HG02885 (cell line): ENCODE data around the gene GUK1.
"Not testable (repeated sequence)": the region's sequence is repeated elsewhere in the genome, so short reads cannot be mapped to it uniquely, and the experiment has no call there.

Experiments used
- ATAC-seq: cut with Tn5 transposase; IDR thresholded peaks from one replicate; pipeline ENCODE4 v1.9.1; 2021; ENCODE audit warnings: mild to moderate bottlenecking; ENCODE audit not compliant: unreplicated experiment, poor library complexity

The GUK1 gene

DNA sequence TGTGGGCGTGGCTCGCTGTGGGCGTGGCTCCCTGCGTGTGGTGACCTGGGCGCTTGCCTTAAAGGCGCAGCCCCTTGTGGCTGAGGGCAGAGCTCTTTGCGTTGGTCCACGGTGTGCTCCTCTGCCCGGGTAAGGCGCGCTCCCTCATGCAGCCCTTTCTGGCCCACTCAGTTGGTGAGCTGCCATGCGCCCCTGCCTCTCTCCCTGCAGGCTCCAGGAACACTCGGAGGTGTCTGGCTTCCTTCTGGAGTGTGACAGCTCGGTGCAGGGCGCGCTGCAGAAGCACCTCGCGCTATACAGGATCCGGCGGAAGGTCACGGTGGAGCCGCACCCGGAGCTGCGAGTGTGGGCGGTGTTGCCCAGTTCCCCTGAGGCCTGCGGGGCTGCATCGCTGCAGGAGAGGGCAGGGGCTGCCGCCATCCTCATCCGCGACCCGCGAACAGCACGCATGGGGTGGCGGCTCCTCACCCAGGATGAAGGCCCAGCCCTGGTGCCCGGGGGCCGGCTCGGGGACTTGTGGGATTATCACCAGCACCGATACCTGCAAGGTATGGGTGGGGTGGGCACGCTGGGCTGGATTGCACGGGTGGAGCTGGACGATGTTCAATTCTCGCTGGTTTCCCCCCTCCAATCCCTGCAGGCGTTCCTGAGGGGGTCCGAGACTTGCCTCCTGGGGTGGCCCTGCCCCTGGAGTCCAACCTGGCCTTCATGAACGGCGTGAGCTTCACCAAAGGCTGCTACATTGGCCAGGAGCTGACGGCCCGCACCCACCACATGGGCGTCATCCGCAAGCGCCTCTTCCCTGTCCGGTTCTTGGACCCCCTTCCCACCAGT, 34.6 kb downstream of the GUK1 start:
- ATAC-seq: peak; percentile 51

DNA sequence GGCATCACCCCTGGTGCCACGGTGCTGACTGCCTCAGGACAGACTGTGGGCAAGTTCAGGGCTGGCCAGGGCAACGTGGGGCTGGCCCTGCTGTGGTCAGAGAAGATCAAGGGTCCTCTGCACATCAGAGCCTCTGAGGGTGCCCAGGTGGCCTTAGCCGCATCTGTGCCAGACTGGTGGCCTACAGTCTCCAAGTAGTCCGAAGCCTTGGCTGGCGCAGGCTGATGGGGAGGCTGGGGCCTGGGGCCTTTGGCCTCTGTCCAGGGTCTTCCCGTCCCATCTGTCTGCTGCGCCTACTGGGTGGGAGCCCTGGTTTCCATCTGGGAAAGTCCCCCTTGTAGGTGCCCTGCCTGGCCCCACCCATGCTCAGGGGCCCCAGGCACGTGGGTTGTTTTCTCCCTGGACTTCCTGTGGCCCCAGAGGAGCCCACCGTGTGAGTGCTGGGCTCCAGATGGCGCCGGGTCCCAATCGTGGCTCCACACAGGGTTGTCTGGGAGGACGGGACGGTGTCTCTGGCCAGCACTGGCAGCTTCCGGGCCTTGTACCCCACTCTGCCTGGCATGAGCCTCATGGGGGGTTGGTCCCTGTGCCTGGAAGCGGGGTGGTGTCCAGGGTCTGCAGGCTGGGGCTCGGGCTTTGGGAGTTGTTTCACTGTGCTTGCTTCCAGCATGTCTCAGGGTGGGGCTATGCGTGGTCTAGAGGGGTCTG, 35.4 kb downstream of the GUK1 start:
- no peak for ATAC-seq

DNA sequence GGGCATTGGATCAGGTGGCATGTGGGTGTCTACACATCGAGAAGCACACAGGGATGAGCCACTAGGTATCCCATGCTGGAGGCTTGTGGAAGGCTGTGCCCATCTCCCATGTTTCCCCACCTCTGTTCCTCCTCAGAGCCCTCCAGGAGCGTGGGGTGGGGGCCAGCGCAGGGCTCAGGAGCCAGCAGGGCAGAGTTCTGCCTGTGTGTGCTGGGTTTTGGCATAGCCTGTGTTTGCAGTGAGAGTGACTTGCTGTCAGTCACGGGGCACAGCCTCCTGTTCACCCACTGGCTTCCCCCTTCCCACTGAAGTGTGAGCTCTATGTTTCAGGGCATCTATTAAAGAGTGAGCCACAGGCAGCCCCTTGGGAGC, 35.9 kb downstream of the GUK1 start:
- ATAC-seq: no peak

DNA sequence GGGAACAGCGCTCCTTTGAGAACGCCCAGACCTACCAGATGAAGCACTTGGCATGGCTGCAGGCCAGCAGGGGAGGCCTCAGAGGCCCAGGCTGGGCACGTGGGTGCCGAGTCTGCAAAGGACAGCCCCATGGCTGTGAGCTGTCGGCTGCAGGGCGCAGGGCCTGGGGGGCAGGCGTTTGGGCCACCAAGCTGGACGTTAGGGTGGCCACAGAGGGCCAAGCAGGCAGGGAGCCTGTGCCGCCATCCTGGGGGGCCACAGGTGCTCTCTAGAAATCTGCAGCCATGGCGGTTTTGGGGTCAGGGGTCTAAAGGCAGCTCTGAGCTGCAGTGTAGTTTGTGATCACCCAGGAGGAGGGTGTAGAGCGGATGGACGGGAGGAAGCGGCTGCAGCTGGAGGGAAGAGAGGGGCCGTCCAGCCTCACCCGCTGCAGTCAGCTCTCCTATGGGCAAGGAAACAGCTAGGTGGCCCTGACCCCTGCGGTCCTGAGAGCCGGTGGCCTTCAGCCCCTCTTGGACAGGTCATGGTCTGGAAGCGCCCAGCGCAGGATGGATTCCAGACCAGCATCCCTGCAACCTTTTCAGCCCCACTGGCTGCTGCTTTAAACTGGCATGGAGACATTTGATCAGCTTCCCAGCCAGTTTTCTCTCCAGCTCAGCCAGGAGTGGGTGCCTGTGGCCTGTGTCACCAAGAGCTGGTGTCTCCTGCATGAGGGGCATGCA, 36.5 kb downstream of the GUK1 start:
- no peak for ATAC-seq

DNA sequence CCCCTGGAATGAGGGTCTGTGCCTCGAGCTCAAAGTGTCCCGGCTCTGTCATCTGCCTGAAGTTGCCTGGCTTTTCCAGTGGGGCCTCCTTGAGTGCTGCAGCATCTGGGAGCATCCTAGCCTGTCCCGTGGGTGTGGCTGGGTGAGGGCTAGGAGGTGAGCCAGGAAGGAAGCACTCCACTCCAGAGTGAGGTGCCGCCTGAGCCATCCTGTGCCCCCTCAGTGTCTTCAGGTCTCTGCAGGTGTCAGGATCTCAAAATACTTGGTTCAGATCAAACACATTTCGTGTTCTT, 37.0 kb downstream of the GUK1 start:
- no peak for ATAC-seq

DNA sequence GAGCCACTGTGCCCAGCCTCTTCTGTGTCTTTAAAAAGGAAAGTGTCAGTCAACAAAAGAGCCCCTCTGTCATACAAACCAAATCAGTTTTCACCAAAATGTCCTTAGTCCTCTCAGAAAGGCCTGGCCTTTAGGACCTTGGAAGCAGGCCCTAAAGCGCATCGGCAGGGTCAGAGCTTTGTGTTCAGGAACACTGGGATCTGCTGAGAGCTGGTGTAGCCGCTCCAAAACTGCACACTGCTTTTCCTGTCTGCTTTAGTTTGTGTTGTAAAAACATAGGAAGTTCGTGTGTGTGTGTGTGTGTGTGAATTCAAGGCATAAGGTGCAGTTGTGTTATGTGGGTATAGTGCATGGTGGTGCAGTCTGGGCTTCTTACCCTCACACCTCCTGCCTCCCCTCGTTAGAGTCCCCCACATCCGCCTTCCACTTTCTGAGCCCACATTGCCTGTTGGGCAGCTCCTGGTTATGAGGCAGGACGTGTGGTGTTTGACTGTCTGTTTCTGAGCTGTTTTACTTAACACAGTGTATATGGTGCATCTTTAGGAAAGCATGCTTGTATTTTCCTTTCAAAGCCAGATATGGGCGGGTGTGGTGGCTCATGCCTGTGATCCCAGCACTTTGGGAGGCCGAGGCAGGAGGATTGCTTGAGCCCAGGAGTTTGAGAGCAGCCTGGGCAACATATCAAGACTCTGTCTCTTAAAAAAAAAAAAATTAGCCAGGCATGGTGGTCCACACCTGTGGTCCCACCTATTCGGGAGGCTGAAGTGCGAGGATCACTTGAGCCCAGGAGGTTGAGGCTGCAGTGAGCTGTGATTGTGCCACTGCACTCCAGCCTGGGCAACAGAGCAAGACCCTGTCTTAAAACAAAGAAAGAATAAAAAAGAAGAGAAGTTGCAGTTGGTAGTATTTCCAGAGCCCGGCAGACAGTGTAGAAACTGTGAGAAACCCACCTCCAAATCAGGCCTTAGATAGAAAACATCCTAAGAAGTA, 37.9 kb downstream of the GUK1 start:
- no peak for ATAC-seq

DNA sequence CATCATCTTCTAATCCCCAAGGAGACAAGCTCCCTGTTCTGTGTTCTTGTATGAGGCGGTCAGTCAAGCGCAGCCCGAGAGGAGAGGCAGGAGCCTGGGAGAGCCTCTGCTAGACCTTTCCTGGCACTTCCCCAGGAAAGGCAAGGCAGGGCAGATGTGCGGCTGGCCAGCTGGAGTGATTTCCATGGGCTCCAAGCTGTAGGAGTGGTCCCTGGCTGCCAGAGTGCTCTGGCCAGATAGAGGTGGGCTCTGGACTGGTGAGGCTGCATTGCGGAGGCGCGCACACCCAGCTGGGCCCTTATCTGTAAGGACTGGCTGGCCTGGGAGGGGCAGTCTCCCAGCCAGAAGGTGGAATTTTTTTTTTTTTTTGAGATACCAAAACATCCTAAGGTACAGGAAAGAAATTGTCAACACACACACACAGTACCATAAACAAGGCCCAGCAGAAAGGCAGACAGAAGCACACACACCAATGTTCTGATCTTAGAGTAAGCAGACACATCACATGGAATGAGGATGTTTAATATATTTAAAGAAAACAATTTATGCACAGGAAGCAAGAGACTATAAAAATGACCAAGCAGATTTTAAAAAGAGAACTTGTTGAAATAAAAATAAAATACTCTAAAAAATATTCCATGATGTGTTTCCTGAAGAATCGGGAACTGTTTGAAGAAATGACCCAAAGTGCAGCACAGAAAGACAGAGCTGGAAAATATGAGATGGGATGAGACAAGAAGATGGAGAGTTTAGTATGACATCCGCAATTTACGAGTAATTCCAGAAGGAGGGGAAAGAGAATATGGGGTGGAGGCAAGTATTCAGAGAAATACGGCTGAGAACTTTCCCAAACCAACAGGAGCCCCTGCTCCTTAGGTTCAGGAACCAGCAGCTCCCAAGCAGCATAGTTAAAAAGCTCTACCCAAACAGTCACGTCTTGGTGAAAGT, 38.9 kb downstream of the GUK1 start:
- ATAC-seq: no peak

DNA sequence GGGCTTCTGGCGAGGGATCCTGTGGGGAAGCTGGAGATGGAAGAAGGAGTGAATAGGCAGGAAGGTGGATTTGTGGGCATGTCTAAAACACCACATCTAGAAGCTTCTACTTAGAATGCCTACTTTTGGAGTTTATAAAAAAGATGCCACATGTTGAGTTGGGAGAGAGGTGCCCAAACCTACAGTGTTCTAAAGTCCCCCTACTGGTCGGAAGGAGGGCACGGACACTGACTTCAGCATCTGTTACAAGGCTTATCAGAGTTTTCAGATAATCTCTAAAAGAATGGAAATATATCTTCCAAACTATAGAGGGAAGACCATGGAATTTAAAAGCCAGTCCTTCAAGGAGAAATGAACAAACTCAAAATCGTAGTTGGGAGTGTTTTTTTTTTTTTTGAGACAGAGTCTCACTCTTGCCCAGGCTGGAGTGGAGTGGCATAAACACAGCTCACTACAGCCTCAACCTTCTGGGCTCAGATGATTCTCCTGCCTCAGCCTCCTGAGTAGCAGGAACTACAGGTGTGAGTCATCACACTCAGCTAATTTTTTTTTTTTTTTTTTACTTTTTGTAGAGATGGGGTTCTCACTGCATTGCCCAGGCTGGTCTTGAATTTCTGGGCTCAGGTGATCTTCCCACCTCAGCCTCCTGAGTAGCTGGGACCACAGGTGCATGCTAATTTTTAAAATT, 40.3 kb downstream of the GUK1 start:
- ATAC-seq: no peak

DNA sequence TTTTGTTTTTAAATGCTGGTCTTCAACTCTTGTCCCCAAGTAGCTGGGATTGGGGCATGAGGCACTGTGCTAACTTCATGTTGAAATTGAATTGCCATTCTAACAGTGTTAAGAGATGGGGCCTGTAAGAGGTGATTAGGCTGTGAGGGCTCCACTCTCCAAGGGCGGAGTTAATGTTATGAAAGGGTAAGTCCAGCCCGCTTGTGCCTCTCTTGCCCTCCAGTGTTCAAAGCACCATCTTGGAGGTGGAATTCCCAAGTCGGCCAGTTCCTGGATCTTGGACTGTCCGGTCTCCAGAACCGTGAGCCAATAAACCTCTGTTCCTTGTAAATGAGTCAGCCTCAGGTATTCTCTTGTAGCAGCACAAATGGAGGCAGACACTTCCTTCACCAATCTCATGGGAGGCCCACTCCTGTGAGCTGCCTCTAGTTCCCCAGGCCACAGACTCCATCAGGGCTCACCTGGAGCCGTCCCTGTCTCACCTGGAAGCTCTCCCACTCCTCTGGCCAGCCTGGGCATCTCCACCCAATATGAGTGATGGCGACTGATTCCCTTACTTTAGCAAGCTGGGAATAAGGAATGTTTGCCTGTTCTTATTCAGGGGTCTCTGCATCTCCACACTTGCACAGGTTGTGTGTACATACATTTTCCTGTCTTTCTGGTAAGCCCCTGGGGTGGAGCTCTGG, 41.0 kb downstream of the GUK1 start:
- no peak for ATAC-seq

DNA sequence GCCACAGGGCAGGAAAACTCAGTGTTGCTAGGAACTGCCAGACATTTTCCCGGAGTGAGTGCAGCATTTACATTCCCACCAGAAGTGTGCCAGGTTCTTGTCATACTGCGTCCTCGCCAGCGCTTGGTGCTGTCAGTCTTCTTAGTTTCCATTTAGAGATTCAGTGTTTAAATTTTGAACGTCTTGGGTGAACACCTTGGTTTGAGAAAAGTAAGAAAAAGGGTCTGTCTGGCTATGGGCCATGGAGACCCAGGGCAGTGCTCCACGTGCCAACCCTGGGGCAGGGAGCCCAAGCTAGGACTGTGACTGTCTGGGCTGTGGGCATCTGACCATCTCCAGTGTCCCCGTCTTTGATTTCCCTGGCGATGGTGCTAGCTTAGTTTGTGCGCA, 41.6 kb downstream of the GUK1 start:
- ATAC-seq: no peak

DNA sequence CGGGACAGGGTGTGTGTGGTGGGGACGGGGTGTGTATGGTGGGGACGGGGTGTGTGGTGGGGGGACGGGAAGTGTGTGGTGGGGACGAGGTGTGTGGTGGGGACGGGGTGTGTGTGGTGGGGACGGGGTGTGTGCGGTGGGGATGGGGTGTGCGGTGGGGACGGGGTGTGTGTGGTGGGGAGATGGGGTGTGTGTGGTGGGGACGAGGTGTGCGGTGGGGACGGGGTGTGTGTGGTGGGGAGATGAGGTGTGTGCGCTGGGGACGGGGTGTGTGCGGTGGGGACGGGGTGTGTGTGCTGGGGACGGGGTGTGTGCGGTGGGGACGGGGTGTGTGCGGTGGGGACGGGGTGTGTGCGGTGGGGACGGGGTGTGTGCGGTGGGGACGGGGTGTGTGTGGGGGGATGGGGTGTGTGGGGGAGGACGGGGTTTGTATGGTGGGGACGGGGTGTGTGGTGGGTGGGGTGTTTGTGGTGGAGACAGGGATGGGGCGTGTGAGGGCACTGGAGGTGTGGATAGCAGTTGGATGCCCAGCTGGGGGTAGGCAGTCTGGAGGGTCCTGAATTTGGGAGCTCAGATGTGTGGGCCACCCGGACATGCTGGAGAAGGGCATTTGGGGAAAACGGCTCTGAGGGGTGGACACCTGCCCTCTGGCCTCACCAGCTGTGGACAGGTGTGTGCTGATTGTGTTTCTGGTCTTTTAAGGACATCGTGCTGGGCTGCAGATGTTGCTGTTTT, 42.4 kb downstream of the GUK1 start:
- ATAC-seq: no peak

DNA sequence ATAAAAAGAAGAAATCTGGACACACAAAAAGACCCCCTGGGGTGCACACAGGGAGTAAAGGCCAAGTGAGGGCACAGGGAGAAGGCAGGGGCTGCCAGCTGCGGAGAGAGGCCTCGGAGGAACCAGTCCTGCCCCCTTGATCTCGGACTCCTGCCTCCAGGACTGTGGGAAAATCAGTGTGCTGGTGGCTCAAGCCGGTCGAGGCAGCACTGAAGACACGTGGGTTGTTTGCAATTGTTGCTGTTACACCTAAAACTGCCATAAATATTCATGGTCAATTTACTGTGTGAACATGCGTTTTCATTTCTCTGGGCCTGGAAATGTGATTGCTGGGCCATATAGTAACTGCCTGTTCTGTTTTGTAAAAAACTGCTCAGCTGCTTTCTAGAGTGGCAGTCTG, 44.1 kb downstream of the GUK1 start:
- ATAC-seq: no peak

DNA sequence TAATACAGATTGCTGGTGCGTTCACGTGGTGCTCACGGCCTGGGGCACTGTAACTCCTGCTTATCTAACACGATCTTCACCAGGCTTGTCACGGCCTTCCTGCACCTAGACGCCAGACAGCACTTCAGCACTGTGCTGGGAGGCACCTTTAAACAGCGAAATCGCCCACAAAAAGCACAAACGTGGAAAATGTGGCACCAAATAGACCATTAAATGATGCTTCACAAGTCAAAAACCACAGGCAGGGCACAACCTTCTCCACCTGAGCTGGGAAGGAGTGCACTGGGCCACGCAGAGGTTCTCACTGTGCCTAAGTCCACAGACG, 45.5 kb downstream of the GUK1 start:
- ATAC-seq: no peak

DNA sequence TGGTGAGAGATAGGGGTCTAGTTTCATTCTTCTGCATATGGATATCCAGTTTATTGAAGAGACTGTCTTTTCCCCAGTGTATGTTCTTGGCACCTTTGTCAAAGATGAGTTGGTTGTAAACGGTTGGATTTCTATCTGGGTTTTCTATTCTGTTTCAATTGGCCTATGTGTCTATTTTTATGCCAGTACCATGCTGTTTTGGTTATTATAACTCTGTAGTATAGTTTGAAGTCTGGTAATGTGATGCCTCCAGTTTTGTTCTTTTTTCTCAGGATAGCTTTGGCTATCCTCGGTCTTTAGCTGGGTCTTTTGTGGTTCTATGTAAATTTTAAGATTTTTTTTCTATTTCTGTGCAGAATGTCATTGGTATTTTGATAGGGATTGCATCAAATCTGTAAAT, 48.2 kb downstream of the GUK1 start:
- ATAC-seq: not testable (repeated sequence)

DNA sequence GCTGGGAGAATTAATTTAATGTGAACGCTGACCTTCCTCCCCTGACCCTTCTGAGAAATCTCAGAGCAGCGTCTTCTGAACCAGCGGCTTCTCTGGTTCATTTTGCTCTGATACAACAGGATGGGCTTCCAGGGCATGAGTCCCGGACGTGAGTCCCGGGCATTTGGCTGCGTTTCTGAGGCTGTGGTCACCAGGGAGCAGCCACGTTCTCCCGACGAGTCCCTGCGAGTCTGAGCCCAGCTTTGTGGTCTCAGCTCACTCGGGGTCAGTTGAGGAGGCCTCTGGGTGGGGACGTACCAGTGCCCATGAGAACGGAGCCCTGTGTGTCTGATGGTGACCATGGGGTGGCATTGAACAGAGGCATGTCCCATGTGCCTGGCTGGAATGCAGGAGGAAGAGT, 50.1 kb downstream of the GUK1 start:
- no peak for ATAC-seq

DNA sequence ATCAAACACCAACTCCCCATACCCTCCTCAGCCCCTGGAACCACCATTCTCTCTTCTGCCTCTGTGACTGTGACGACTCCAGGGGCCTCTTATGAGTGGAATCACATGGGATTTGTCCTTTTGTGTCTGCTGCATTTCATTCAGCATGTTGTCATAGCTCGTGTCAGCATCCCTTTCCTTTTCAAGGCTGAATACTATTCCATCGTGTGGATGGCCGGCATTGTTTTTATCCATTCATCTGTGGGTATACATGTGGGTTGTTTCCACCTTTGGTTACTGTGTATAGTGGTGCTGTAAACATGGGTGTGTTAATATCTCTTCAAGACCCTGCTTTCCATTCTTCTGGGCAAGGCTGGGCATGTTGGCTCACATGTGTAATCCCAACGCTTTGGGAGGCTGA, 50.7 kb downstream of the GUK1 start:
- ATAC-seq: no peak

DNA sequence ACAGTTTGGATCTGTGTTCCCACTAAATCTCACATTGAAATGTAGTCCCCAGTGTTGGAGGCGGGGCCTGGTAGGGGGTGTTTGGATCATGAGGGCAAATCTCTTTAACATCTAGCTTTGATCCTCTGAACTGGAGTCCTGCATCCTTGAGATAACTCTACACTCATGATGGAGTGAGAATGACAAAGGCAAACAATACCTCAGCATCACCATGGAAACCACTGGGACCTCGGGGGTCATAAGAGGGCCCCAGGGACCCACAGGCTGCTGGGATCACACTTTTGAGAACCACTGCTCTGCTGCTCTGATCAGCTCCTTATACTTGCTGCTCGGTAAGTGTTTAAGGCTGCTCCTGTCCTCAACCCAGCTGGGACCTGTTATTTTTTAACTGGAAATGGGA, 54.4 kb downstream of the GUK1 start:
- ATAC-seq: no peak
